HG03565 (cell line): Measurements from ENCODE around the gene COQ5.

Experiments used
- ATAC-seq: cut with Tn5 transposase; IDR thresholded peaks from one replicate; pipeline ENCODE4 v1.9.1; 2021; ENCODE audit warnings: mild to moderate bottlenecking, moderate library complexity; ENCODE audit not compliant: unreplicated experiment

COQ5 gene

GRCh38 chr12:120457133-120457532 is 71.8 kb downstream of the COQ5 start:
- no peak for ATAC-seq

- no peak for ATAC-seq
Observed at GRCh38 chr12:120455302-120455701, 73.7 kb downstream of the COQ5 start.

DNA sequence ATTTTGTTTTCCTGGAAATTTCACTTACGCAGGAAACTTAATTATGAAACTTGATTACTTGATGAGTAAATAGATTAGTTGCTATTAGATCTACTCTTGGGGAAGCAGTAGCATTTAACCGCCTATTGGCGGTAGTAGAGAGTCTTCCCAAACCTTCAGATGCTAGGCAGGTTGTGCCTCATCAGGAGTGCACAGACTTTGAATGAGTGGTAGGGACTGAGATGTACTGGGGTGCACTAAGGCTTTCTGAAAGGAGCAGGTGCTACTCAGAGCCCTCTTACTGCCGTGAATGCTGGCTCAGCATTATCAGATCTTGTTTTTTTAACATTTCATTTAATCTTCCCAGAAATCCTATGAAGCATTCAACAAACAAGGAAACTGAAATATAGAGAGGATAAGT is 75.0 kb downstream of the COQ5 start:
- ATAC-seq = no peak
